NK-92 treated with Interleukin-12 subunit alpha and Interleukin-12 subunit beta, amount 100 ng/mL, for 24 hours (cell line): ENCODE measurements around the gene TTC7B.

Experiments
- DNase-seq: peaks from one replicate; lab custom pipeline; 2025; lab: John Stamatoyannopoulos, UW

The TTC7B gene

DNA sequence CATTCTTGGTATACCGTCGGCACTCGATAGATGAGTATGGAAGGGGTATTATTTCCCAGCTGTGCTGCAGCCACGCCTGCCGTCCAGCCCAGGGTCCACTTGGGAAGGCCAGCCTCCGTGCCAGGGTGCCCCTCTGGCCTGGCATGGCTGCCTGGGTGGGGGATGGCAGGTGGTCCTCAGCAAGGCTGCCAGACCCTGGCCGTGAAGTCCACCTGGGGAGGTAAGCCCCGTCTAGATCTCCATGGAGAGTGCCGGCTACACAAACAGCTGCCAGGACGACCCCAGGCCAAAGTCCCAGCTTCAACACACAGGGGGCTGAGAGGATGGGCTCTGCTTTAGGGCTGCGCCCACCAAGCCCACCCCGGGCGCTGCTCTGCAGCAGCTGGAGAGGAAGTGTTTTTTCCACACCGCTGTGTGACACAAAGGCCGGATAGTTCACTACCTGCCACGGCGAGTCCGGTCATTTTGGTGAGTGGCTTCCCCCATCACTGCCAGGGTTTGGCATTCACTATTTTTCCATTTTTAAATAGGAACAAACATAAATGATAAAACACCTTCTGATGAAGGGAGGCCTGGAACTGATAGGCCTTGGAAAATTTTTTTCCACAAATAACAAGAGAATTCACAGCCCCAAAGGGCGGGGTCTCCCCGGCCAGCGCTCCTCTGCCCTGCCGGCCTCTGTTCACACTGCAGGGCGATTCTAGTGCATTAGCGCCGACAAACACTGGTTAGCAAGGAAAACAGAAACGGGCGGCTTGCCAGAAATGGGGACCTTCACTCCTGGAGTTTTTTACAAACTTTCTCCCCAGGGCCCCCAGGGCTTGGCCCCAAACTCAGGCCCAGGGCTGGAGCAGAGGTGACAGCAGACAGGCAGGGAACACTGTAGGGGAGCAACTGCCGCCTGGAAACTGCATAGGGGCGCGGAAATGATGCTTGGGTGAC lies 257.9 kb downstream of the TTC7B start:
- DNase-seq, result no peak

DNA sequence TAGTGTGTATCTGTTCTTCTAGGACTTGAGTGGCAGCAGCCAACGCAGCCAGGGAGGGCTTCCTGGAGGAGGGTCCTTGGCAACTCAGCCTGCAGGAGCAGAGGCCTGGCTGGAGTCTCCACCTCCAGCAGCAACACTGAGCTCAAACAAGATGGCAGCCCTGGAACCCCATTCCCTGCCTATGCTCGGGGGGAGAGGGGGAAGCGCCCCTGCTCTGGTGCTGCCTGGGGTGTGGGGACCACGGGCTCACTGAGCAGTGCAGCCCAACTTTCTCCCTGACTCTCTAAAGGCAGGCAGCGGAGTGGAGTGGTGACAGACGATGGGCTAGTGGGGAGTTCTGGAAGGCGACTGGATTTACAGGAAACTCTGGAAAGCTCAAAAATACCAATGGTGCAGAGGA lies 258.7 kb downstream of the TTC7B start:
- DNase-seq, result no peak

DNA sequence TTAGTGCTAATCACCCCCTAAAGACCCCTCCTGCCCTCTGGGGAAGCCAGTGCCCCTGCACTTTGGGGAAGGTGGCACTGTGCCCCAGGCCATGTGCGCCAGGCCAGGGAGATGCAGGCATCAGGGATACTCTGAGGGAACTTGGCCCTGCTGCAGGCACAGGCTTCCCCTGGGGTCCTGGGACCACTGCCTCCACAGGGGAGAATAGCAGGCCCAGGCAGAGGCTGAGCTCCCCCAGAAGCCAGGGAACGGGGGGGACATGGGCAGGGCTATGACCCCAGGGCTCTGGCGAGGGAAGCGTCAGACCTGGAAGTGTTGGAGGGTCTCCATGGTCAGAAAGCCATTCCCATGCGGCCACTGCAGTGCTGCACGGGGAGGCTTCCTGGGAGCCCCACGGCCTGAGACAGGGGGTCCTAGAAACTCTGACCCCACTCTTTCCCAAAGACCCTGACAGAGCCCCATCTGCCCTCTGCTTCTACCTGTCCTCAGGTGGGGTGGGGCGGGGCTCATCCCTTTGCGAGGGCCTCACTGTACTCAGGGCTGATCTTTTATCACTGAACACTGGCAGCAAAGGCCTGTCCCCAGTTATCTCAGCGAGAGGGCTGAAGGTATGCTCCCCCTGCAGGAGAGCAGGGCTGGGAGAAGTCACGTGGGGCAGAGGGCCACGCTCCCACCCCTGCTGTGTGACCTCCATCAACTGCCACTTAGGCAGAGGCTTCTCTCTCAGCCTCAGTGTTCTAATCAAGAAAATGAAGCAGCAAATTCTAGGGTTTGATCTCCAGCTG lies 259.4 kb downstream of the TTC7B start:
- no peak for DNase-seq

- no peak for DNase-seq
These were observed 260.2 kb downstream of the TTC7B start for GRCh38 chr14:90556012-90556477.

DNA sequence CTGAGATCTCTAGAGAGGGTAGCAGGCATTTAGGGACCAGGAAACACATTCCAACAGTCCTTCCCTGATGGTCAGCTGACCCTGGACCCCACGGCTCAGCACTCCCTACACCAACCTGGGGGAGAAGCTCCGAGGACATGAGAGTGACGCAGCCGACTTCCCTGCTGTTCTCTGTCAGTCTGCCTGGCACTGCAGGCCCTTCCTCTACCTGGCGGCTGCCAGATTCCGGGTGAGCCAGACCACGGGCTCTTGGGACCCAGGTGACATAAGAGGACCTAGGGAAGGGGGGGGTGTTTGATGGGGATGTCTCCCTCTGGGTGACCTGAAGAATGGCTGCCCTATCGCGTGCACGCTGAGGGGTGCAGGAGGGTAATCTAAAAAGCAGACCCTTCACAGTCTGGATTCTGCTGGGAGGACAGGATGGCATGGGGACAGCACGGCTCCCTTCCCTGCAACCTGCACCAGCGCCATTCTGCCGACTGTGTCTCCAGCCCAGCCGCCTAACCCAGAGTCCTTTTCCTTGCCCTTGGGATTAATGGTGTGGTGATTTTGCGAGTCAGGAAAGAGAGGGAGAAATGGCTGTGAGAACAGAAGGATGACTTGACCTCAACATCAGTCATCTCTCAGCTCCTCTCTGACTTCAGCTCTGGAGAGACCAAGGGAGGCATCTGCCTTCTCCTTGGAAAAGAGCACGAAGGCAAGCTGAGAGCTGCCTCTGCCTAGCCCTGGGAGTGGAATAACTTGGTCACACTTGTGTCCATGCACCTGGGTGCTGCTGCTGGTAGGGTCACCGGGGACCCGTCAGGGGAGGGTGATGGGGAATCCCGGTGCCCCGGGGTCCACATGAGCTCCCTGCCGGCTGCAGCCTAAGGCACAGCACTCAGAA lies 260.9 kb downstream of the TTC7B start:
- DNase-seq, result no peak

DNA sequence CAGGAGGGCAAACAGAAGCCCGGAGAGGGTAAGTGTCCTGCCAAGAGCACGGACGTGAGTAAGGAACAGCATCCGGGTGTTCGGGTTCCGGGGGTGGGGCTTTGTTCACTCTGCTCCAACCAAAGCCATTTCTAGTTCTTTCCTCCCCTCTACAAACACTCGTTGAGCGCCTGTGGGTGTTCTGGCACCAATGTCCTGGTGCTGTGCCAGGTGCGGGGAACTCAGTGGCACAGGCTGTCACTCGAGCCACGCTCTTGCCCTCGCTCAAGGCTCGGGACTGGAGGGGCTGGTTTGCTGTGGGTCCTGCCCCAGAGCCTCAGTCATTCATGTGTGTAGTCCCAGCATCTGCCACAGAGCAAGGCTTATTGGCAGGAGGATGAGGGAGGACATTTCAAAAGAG lies 261.9 kb downstream of the TTC7B start:
- no peak for DNase-seq

- DNase-seq, result no peak
These were observed 262.3 kb downstream of the TTC7B start for GRCh38 chr14:90553921-90554336.

DNA sequence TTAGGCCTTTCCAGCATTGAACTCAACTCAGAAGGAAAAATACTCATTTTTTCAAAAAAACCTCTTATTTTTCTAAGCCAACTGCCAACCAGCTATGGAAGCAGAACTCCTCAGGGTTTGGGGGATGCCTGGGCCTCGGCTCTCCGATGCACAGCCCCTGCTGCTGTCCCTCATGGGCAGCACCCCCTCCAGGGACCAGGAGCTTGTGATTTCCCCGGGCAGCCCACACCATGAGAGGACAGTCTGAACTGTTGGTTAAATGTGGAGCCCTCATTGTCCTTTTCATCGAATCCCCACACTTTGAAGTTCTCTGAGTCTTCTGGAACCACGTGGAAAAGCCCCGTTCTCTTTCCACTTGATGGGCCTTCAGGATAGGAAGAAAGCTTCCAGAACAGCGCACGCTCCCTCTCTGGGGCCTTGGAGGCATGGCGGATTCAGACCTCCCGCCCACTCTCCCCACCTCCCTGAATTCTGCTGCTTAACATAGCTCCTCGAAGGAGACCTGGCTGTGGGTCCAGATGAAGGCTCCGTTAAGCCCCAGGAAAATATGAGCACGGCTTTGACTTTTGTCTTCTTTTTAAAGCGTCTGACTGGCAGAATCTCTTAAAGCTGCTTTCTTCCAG lies 262.8 kb downstream of the TTC7B start:
- DNase-seq, result no peak

DNA sequence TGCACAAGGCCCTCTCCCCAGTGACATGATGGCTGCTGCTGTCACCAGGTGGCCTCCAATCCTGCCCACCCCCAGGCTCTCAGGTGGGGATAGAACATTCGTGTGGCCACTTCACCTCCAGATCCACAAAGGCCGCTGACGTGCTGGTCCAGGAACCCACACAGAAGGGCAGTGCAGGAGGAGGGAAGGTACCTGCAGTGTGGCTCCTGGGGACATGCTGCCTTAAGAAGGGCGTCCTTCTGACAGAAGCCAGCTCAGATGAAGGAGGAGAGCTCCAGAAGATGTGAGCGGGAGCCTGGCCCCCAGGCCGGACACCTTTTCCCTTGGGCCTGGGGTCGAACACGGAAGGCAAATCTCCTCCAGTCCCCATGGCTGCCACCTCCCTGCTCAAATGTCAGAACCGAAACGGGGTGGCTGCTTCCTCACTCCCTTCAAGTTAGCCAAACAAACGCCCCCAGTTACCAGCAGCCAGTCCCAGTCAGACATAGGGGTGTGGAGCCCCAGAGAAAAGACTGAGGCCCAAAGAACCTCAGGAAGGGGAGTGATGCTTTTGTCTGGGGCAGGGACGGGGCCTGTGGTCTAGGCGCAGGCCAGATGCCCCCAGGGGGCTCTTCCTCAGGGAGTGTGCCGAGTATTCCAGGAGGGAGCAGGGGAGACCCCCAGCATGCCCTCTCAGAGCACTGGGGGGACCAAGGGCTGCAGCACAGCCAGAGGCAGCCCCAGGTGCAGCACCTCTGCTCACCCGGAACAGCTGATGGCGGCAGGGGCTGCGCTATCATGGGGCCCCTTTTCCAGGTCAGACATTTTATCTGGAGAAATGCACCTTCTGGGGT lies 263.5 kb downstream of the TTC7B start:
- DNase-seq, result no peak

- no peak for DNase-seq
These were observed 264.3 kb downstream of the TTC7B start for GRCh38 chr14:90551733-90552464.

DNA sequence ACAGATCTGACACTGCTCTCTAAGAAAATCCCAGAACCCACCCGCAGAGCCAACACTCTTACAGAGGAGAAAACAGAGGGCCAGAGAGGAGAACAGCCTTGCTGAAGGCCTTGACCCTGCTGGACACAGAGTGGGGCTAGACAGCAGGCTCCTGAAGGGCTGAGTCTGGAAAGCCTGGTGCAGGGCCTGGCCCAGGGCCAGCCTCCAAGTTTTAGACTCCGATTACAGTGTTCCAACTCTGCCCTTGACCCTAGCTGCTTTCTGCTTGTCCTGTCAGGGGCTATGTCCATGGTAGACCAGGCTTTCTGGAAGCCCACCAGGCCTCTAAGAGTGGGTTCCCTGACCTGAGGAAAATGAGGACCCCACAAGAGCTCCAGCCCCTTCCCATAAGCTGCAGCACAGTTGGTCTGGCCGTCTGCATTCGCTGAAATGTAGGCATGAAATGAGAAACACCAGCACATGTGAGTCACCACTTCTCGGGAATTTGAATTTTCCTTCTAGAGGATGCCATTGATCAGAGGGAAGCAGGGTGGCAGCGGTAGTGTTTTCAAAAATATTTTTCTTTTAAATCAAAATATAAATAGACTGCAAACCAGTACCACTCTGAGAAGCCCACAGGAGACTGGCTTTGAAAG lies 265.0 kb downstream of the TTC7B start:
- DNase-seq, result no peak

DNA sequence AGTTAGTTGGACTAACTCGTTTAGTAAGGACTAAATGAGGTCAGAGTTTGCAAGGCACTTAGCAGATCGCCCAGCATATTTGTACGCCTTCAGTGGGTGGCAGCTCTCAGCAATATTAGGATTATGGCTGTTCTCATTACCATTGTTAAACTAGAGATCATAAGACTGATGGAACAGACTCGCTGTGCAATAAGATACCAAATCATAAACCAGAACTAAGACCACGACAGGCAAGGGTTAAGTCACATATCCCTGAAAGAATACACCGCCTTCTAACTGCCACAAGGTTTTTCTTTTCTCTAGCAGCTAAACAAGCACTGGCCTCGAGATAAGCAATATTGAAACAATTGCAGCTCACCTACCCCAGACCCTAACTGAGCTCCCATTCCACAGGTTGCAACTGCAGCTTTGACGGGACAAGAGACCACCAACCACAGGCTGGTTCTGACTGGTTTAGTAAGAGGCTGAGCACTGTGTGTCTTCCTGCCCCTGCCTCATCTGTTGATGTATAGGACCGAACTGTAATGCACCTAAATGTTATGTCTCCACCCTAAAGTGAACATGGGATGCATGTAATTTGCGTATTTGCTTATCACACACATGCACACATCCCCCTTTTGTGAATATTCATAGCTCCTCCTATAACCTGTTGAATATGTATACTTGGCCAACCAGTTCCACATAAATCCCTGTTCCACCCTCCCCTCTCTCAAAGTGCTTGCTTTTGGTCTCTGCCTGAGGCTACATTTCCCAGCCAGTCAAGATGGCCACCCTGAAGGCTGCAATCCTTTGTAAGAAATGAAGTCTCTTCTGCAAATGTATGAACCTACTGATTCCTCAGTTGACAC lies 266.2 kb downstream of the TTC7B start:
- DNase-seq, result no peak

DNA sequence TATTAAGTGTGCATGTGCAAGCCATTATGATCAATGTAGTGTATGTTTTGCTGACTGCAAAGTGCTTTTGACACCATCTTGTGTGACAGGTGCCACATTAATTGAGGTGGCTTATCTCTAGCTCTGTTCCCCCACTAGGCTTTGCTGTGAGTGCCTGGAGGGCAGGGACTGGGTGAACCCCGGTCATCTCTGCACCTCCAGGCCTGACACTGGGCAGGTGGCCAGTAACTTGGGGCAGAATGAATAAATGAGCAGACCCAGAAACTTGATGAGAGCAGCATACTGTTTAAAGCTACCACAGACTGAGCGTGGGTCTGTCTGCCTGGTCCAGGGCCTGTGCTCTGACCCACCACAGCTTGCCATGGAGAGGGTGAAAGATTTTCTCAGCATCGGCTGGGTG lies 267.8 kb downstream of the TTC7B start:
- DNase-seq, result no peak

DNA sequence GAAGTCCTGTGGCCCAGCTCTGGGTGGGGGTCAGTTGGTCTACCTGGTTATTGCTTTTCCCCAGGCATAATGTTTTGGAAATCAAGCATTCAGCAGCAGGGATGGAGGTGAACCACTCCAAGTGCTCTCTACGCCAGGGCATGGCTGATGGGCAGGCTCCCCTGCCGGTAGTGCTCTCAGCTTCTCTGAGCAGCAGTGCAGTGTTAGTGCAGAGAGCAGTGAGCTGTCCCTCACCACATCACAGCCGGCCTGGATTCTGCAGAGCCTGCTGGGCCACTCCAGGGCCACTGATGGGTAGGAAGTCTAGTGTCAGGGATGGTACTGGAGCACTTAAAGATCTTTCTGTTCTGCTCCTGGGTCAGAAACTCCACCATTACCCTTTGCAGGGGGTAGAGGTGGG lies 268.3 kb downstream of the TTC7B start:
- no peak for DNase-seq

- DNase-seq, result no peak
These were observed 269.0 kb downstream of the TTC7B start for GRCh38 chr14:90547250-90547649.

- DNase-seq, result no peak
These were observed 269.5 kb downstream of the TTC7B start for GRCh38 chr14:90546767-90547166.

DNA sequence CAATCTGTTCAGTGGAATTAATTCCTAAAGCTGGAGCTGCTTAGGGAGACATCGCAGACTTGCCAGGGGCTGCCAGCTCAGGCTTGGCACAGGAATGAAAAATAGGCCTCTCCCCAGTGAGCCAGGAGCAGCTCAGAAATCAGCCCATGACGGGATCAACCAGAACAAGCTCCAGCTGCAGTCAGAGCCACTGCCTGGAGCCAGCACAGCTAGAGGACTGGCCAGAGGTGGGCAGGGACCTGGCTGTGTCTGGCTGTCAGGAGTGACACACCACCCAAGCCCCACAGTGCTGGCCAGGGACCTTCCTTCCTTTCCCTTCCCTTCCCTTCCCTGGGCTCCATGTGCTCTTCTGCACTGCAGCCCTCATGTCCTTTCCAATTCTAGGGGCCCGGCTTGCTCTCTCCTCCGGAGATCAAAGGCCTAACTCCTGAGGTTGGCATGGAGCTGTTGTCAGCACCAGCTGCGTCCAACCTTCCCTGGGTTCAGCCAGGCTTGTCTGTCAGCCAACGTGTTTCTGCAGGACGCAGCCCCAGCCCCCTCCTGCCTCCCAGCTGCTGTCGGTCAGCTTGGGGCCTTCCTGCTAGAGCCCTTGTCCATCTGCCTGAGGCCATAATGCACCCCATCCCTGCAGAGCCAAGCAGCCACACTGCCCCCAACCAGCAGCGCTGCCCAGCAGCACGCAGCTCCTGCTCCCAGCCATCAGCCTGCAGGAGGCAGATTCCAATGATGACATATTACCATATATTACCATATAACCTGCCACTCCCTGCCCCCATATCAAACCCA lies 270.1 kb downstream of the TTC7B start:
- DNase-seq, result no peak

- DNase-seq, result no peak
These were observed 270.8 kb downstream of the TTC7B start for GRCh38 chr14:90545382-90545781.
